PC-3 (cell line): ENCODE results near the gene KCNJ13.

Experiments used
- CTCF ChIP-seq: fragments of 300-600 bp; sonication (generic); conservative IDR thresholded peaks from 2 replicates; pipeline ENCODE4 v1.5.1; 2017; ENCODE audit warnings: antibody characterized with exemption, low read depth, mild to moderate bottlenecking, low read length
- EZH2 ChIP-seq: fragments of 300-600 bp; sonication (generic); IDR thresholded peaks from one replicate; pipeline ENCODE4 v1.6.1; 2017; ENCODE audit warnings: antibody characterized with exemption, mild to moderate bottlenecking, low read length; ENCODE audit not compliant: unreplicated experiment
- EZH2phosphoT487 ChIP-seq: fragments of 300-600 bp; sonication (generic); IDR thresholded peaks from 2 replicates; pipeline ENCODE4 v1.6.1; 2018; ENCODE audit warnings: mild to moderate bottlenecking, antibody characterized with exemption, low read length, borderline replicate concordance

- TF ChIP-seq CTCF = no peak
- no peak for TF ChIP-seq EZH2
- no peak for TF ChIP-seq EZH2phosphoT487
Observed at GRCh38 chr2:232802091-232802490, 25.7 kb upstream of the KCNJ13 start.
